Measurements from ENCODE around the gene VASH1.

The VASH1 gene

DNA sequence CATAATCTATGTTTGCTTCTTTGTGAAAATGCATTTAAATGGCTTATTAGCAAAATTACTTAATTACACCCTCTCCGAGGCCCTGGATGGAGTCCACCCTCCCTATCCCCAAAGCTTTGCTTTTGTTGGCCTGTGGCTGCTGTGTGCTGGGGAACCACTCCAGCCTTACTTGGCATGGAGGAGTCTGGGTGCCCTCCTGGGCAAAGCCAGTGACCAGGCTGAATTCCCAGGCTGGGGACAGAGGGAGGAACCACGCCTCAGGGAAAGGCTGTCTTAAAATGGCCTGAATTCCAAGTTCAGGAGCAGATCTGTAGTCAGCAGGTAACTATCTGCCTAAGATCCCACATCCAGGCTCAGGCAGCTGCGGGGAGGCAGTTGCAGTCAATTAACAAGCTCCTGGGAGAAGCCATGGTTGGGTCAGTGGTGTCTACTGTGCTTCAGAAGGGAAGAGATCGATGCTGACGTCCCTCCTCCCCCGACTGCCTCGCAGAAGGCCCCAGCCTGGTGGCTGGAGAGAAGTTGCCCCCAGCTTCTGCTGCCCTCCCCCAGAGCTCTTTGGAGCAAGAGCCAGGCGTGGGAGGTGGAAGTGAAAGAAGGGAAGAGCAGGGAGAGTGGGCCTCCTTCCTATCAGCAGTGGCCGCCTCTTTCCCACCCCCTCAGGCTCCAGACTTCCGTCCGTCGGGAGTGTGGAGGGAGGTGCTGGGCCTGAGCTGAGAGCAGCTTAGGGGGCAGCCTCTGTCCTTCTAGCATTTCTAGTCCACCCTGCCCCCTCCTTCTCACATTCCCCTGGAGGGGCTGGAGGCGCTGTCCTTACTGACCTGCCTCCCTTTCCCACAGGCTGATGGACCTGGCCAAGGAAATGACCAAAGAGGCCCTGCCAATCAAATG lies 11.3 kb downstream of the VASH1 start:
- DNase-seq: no peak

DNA sequence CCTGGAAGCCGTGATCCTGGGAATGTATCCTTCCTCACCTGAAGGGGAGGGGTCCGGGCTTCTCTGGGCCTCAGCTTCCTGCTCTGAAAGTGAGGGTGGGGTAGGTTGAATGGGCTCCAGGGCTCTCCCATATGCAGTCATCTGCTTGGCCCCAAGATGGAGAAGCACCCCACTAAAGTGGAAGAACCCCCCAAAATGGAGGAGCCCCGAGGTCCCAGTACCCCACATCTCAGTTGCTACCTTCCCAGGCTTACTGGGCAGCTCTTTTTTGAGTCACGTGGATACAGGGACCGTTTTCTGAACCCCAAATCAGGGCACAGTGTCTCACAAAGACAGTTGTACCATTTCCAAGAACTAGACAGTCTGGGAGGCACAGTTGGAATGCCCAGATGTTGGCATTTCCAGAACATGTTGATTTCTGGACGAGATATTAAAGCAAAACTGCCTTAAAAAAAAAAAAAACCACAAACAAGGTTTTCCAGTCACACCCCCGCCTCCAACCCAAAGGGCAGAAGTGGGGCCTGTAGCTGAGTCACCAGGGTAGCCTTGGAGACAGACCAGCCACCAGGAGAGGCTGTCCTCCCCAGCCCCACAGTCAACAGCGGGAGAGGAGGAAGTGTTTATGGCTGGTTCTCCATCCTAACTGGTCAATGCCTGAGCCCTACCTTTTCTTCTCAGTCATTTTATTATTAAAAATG lies 12.1 kb downstream of the VASH1 start:
- peak; percentile 25 for DNase-seq

DNA sequence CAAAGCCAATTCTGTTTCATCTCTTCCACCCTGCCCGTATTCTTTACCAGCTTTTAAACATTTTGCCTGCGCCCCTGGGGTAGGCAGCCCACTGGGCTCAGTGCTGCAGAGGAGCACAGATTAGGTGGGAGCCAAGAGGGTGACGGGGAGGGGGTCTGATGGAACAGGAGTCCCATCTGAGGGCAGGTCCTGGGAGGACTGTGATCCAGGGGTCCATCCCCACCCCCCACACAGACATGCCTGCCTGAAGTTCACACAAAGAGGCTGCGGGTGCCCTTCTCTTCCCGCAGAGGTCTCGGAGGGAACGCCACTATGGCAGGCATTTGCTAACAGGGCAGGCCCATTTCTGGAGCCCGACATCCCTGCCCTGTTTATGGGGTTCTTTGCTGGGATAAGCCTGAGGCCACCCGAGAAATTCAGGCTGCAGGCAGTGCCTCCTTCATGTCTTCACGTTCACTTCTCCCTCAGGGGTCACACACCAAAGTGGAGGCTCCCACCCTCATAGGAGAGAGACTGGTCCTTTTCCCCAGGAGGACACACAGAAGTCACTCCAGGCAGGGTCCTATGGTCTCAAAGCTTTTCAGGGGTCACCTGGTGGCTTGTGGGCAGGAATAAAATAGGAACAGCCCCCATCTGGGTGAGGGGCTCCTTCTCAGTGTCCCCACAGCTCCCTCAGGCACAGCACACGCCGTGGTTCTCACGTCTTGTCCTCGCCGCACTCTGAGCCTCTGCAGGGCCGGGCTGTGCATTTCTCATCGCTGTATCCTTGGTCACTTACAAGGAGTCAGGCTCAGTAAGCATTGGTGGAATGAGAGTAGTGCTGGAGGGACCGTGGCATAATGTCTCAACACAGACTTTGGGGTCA lies 12.9 kb downstream of the VASH1 start:
- no peak for DNase-seq

DNA sequence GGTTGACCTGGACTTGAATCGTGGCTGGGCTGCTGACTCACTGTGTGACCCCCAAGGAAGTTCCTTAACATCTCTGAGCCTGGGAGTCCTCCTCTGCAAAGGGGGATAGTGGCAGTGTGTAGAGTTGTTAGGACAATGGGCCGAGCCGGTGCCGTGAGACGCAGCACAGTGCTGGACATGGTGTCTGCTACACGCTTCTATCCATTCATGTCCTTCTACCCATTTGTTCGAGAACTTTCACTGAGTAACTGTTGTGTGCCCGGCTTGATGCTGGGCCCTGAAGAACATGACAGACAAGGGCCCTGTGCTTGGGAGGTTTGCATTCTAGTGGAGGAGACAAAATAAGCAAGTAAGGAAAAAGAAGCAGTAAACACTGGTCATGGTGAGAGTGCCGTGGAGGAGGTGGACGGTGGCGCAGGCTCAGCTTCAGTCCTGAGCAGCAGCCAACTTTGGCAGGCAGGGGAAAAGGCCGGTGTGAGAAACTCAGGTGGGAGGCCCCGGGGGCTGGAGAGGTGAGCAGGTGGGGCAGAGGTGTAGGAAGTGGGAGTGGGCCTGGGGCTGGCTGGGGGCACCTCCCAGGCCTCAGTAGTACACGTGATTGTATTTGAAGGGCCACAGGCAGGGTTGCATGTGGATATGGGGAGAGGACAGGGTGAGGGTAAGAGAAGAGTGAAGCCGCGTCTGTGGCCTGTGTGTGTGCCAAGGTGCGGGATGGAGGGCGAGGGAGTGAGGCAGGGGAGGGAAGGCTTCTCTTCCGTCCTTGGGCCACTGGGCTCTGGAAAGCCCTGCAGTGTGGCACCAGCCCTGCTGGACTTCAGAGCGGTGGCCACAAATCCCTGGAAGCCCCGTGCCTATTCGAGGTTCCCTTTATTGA lies 13.8 kb downstream of the VASH1 start:
- no peak for DNase-seq

DNA sequence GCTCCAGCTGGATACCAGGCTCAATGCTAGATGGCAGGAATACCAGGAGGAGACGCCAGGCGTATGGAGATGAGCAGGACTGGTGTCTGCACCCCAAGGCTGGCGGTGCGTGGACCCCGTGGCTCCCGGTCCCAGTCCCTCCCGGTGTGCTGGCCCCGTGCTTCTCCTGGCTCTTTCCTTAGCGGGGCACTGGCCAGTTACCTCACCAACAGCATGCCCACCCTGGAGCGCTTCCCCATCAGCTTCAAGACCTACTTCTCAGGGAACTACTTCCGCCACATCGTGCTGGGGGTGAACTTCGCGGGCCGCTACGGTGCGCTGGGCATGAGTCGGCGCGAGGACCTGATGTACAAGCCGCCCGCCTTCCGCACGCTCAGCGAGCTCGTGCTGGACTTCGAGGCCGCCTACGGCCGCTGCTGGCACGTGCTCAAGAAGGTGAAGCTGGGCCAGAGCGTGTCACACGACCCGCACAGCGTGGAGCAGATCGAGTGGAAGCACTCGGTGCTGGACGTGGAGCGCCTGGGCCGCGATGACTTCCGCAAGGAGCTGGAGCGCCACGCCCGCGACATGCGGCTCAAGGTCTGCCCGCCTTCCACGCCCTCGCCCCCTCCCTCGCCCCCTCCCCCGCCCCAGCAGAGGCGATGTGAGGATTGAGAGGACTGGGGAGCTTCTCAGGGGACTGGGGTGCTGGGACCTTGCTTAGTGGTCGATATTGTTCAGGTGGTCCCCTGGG lies 14.6 kb downstream of the VASH1 start:
- no peak for DNase-seq

DNA sequence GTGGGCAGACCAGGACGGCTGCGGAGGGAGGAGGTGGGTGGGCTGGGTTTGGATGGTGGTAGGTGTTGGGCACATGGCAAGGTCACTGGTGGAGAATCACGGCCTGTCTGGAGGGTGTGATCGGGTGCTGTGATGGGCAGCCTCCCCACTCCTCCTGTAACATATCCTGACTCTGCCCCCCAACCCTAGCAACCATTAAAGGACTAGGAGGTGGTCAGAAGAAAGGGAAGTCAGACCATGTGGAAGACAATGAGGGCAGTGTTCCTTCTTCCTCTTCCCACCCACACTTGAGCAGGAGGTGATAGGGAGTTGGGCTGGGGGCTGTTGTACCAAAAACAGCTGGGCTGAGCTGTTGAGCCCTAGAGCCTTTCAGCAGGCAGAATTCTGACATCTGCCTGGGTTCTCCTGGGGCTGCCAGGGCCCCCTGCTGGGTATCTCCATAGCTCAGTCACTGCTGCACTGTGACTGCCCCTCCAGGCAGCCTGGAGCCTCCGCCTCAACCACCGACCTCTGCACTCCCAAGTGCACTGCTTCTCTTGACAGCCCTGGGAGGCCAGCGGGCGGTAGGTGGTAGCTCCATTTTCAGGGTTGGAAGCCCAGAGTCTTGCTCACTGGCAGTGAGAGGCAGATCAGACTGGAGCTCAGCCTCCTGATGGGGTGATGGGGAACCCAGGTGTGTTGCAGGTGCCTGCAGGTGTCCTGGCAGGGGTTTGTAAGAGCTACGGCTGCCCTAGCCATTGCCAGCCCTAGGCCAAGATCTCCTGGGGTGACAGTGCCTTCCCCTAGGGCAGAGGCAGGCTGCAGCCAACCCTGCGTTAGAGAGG lies 15.4 kb downstream of the VASH1 start:
- peak; percentile 86 for DNase-seq

DNA sequence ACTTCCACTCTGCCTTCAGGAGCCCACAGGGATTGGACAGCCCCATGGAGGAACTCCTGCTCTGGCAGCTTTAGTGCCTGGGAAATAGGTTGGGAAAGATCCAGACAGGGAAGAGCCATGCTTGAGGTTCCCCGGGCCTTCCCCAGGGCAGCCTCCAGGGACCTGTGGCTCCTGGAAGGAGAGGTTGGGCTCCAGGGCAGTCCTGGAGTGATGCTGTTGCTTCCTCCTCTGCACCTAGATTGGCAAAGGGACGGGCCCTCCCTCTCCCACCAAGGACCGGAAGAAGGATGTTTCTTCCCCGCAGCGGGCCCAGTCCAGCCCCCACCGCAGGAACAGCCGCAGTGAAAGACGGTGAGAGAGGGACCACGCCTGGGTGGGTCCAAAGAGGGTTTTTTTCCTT lies 16.5 kb downstream of the VASH1 start:
- DNase-seq: no peak

DNA sequence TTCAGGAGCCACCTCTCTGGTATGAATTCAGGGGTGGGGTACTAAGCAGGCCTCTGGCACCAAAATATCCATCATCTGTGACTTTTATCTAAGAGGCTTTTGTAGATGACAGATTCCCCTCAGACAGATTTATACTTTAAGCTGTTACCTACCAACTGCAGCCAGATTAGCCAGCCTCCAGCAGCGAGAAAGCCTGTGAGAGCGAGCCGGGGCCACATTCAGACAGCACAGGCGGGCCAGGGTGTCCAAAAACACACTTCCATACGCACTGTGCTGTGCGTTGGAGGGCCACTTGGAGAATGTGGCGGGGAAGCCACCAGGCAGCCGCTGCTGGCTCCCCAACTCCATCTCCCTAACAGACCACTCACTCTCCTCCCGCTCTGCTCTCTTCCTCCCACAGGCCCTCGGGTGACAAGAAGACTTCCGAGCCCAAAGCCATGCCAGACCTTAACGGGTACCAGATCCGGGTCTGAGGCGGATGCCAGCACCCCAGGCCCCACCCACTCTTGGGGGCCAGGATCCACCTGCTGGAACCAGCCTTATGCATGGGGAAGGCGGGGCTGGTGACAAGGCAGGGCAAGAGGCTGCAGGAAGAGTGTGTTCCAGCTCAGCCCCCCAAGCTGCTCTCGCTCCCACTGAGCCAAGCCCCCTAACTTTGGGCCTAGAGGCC lies 17.4 kb downstream of the VASH1 start:
- no peak for DNase-seq

DNA sequence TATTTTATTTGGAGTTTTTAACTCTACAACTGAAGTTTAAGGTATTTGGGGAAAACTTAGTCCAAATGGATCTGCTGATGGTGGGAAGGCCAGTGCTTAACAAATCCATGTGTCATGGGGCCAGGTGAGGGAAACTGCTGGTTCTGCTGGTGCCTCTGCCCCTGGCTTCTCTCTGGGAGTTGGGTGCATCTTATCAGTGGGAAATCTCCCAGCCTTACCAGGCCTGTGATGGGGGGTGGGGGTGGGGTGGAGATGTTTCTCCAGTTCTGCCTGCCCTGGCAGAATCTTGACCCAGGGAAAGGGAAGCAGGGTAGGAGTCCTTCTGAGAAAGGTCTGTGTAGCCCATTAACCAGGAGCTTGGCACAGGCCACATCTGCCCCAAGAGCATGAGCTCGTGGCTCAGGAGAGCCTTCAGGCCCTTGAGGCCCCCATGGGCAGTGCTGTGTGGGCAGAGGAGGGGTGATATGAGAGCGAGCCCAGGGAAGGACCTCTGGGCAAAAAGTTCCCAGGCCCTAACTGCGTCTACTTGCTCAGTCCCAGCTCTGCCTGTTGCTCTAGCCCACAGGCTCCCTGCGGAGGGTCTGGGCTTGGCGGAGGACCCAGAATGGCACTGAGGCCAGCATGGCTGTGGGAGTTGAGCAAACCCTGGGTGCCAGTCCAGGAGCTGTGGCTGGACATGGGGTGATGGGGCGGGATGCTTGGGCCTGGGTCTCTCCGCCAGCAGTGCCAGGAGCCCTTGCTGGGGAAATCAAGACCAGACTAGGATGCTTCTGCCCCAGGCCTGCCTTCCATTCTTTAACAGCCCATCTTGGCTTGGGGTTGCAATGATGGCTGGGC lies 18.2 kb downstream of the VASH1 start:
- DNase-seq: no peak

DNA sequence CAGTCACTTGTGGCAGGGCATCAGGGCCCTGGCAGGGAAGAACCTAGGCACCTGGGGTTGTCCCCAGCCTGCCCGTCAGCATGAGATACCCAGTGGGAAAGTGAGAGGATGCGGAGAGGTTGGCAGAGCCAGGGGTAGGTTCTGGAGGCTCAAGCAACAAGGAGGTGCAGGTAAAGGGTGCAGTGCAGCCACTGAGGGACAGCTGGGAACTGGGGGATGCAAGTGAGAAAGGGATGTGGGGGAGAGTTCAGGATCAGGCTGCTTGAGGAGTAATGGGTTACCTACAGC lies 18.7 kb downstream of the VASH1 start:
- no peak for DNase-seq

DNA sequence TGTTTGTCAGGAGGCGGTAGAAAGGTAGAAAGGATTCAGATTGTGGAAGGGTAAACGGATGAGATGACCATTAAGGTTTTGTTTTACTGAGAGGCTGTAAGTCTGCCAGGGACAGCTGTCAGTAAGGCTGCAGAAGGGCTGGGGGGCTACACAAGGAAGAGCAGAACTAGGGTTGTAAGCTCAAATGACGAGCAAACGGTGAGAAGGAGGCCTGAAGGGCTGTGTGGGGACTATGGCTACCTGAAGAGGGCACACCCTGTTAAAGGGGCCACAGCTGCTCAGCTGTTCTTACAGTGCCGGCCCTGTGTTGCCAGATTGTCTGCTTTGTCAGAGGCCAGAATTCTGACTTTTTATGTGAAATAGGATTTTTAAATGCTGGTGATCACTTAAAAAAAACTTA lies 19.1 kb downstream of the VASH1 start:
- DNase-seq: no peak

DNA sequence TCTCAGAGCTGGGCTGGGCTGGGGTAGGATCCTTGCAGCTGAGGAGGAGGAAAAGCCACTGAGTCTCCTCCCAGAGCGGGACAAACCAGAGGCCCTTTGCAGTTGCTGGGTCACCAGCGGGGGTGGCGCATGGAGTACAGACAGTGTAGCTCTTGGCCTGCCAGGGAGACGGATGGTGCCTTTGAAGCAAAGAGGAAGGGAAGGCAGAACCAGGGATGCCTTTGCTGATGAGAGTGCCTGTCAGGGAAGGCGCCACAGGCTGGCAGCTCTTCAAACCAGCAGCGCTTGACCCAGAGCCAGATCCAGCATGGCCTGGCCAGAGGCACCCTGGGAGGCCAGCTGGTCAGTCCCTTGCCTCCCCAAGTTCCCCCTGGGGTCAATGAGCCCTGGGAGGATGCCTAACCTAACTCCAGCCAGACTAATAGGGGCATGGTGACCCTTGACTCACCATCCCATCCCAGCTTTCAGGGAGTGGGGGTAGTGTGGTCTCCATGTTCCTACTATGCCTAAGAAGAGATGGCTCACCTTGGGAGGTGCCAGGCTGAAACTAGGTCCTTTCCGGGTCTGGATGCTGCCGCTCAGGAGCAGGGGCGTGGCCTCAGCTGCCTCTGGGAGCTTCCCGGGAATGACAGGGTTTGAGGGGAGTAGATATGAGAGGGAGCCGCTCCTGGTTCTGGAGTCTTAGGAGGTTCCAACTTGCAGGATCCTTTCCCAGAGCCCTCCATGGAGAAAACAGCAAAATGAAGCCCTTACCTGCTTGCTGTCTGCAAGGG lies 19.8 kb downstream of the VASH1 start:
- no peak for DNase-seq

DNA sequence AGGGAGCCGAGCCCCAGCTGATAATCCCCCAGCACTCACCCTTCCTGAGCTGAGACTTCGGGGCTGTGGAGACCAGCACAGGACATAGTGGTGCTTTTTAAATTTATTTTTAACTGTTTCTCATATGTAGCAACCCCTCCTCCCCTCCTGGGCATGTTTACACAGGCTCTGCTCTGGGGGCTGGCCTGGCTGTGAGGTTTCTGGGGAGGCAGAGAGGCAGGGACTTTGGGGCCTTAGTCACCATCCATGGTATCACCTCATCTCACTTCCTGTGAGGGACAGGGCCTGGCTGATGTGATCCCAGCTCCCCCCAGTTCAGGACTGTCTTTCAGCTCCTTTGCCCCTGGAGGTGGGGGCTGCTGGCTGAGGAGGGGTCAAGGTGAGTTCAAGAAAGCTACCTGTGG lies 20.4 kb downstream of the VASH1 start:
- DNase-seq: no peak

DNA sequence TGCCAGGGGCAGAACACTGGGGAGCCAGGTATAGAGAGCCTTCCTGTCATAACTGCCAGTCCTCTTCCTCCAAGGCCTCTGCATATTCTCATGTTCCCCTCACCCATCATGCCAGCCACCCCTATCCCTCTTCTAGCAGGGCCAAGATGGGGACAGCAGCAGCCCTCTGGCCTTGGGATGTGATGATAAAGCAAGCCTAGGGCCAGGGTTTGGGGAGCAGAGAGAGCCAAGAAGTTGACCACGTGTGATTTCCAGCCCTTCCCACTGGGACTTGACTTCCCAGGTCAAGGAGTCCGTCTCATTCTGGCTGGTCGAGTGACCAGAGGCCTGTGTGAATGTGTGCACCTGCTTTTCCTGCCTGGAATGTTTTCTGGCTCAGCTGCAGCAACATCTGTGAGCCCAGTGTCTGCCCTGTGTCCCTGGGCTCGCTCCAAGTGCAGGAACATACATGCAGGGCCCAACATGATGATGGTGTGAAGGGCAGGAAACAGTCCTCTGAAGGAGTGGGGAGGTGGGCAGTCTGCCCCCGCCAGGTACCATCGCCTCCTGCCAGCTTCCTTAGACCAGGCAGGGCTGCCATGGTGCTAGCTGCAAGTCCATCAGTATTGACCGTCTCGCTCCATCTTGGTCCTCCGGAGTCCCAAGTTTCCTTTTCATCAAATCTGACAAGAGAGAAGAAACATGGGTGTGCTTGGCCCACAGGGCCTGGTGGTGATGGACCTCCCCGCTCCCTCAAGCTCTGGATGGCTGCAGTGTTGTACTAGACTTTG lies 21.0 kb downstream of the VASH1 start:
- no peak for DNase-seq

DNA sequence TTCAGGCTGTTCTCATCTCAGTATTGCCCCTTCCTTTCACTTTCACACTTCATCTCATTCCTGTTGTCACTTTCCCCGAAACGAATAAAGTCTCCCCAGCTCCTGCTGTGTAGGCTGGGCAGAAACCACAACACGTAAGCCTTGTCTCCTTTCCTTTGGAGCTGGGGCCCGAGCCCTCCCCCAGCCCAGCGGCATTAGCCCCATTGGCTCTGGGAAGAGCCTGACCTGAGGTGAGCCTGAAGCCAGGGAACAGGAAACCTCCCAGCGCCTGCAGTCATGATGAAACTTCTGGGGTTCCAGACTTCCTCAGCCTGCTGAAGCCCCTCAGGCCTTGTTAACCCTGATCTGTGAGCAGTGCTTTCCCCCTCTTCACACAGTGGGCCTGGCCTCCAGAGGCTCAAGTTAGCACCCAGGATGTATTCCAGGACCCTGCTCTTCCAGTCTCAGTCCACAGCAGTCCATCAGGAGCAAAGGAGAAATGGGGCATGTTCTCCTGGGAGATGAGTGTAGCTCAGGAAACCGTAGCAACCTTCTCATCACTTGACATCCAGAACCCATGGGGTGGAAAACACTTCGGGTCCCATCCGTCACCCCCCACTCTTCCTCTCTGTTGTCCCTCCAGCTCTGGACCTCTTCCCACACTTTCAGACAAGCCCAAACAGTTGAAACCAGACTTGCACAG lies 21.8 kb downstream of the VASH1 start:
- no peak for DNase-seq

DNA sequence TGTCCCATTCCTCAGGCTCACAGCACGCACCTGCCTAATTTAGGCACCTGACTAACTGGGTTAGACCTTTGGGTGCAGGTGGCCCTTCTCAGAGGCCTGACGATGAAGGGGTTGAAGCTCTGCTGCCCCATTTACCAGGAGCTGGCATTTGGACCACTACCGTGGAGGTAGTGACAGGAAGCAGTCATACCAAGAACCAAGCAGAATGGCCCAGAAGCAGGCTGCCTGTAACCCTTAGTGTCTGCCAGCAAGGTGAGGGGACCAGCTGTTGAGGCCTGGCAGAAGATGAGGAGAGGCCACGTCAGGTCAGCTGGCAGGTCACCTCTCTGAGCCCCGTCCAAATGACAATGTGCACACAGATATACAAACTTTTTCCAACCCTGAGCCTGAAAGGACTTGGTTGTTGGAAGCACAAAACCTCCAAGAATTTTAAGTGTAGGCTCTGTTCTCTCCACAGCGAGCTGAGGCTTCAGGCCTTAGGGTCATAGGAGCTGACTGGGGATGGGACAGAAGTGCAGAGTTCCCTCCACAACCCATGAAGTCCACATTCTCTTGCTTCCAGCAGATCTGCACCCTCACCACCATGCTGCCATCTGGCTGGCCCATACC lies 23.1 kb downstream of the VASH1 start:
- no peak for DNase-seq

DNA sequence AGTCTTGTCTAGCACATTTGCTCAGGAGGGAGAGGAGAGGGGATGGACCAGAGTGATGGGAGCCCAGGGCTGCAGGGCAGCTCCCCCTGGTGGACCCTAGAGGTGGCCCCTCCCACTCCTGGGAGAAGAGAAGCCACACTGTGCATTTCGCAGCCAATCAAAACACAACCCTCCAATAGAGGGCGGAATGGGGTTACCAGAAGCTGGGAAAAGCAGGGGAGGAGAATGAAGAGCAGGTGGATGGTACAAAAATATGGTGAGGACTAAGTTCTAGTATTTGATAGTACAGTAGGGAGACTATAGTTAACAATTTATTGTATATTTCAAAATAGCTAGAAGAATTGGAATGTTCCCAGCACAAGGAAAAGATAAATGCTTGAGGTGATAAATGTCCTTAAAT lies 23.6 kb downstream of the VASH1 start:
- peak; percentile 95 for DNase-seq
